Measurements from ENCODE around the gene SSBP4.

SSBP4 gene

GRCh38 chr19:18412610-18413239 lies 6.5 kb upstream of the SSBP4 start:
- no peak for TF ChIP-seq GATA2 (IDR thresholded peaks at IDR 0.05; ENCODE audit: low read depth, low read length)
- no peak for TF ChIP-seq GATA3 (IDR thresholded peaks at IDR 0.05; ENCODE audit: low read depth, low read length)

- TF ChIP-seq GATA3 (IDR thresholded peaks at IDR 0.05; ENCODE audit: low read depth, low read length): no peak
- no peak for TF ChIP-seq GATA2 (IDR thresholded peaks at IDR 0.05; ENCODE audit: low read depth, low read length)
Measured at GRCh38 chr19:18414504-18415177, 4.6 kb upstream of the SSBP4 start.

GRCh38 chr19:18415178-18415867 lies 3.9 kb upstream of the SSBP4 start:
- TF ChIP-seq GATA3 (IDR thresholded peaks at IDR 0.05; ENCODE audit: low read depth, low read length) (no peak), GATA2 (IDR thresholded peaks at IDR 0.05; ENCODE audit: low read depth, low read length) (no peak)

- TF ChIP-seq GATA2 (IDR thresholded peaks at IDR 0.05; ENCODE audit: low read depth, low read length) (no peak), GATA3 (IDR thresholded peaks at IDR 0.05; ENCODE audit: low read depth, low read length) (no peak)
Measured at GRCh38 chr19:18416778-18417249, 2.4 kb upstream of the SSBP4 start.

GRCh38 chr19:18417250-18418028 lies 1.8 kb upstream of the SSBP4 start:
- TF ChIP-seq GATA2 (IDR thresholded peaks at IDR 0.05; ENCODE audit: low read depth, low read length): no peak
- no peak for TF ChIP-seq GATA3 (IDR thresholded peaks at IDR 0.05; ENCODE audit: low read depth, low read length)

GRCh38 chr19:18418029-18418482 lies 1.1 kb upstream of the SSBP4 start:
- TF ChIP-seq GATA3 (IDR thresholded peaks at IDR 0.05; ENCODE audit: low read depth, low read length): no peak
- TF ChIP-seq GATA2 (IDR thresholded peaks at IDR 0.05; ENCODE audit: low read depth, low read length): no peak

- TF ChIP-seq GATA3 (IDR thresholded peaks at IDR 0.05; ENCODE audit: low read depth, low read length) (no peak), GATA2 (IDR thresholded peaks at IDR 0.05; ENCODE audit: low read depth, low read length) (no peak)
Measured at GRCh38 chr19:18418483-18419194, 559 bp upstream of the SSBP4 start.

- no peak for TF ChIP-seq GATA3 (IDR thresholded peaks at IDR 0.05; ENCODE audit: low read depth, low read length)
- no peak for TF ChIP-seq GATA2 (IDR thresholded peaks at IDR 0.05; ENCODE audit: low read depth, low read length)
Measured at GRCh38 chr19:18419699-18420460, 682 bp downstream of the SSBP4 start.

GRCh38 chr19:18420930-18421329 lies 1.7 kb downstream of the SSBP4 start:
- TF ChIP-seq GATA2 (IDR thresholded peaks at IDR 0.05; ENCODE audit: low read depth, low read length) (no peak), GATA3 (IDR thresholded peaks at IDR 0.05; ENCODE audit: low read depth, low read length) (no peak)

GRCh38 chr19:18421371-18421959 lies 2.3 kb downstream of the SSBP4 start:
- TF ChIP-seq GATA2 (IDR thresholded peaks at IDR 0.05; ENCODE audit: low read depth, low read length): no peak
- no peak for TF ChIP-seq GATA3 (IDR thresholded peaks at IDR 0.05; ENCODE audit: low read depth, low read length)

- TF ChIP-seq GATA3 (IDR thresholded peaks at IDR 0.05; ENCODE audit: low read depth, low read length) (no peak), GATA2 (IDR thresholded peaks at IDR 0.05; ENCODE audit: low read depth, low read length) (no peak)
Measured at GRCh38 chr19:18422530-18423191, 3.5 kb downstream of the SSBP4 start.

Measured in SH-SY5Y (cell line).